GM18508 (cell line): ENCODE data around the gene SLC38A8.

Source experiments
- ATAC-seq: cut with Tn5 transposase; IDR thresholded peaks from one replicate; pipeline ENCODE4 v1.9.1; 2021; ENCODE audit warnings: moderate number of reproducible peaks; ENCODE audit not compliant: insufficient read depth, unreplicated experiment

The SLC38A8 gene

GRCh38 chr16:84003038-84003437 lies 39.6 kb downstream of the SLC38A8 start:
- no peak for ATAC-seq

GRCh38 chr16:84001726-84002125 lies 40.9 kb downstream of the SLC38A8 start:
- ATAC-seq: no peak

- no peak for ATAC-seq
These were observed 41.5 kb downstream of the SLC38A8 start for GRCh38 chr16:84000989-84001642.

- no peak for ATAC-seq
These were observed 44.5 kb downstream of the SLC38A8 start for GRCh38 chr16:83998091-83998490.

GRCh38 chr16:83996481-83997252 lies 45.9 kb downstream of the SLC38A8 start:
- ATAC-seq: no peak

- ATAC-seq: no peak
These were observed 46.8 kb downstream of the SLC38A8 start for GRCh38 chr16:83995754-83996153.

- ATAC-seq: no peak
These were observed 47.9 kb downstream of the SLC38A8 start for GRCh38 chr16:83994703-83995102.

- ATAC-seq: no peak
These were observed 48.5 kb downstream of the SLC38A8 start for GRCh38 chr16:83994087-83994486.

GRCh38 chr16:83992624-83993023 lies 50.0 kb downstream of the SLC38A8 start:
- ATAC-seq: no peak

GRCh38 chr16:83990492-83990891 lies 52.1 kb downstream of the SLC38A8 start:
- ATAC-seq: no peak

- no peak for ATAC-seq
These were observed 53.3 kb downstream of the SLC38A8 start for GRCh38 chr16:83989300-83989699.

- no peak for ATAC-seq
These were observed 59.1 kb downstream of the SLC38A8 start for GRCh38 chr16:83983491-83983890.

GRCh38 chr16:83981799-83982198 lies 60.8 kb downstream of the SLC38A8 start:
- ATAC-seq: no peak

- no peak for ATAC-seq
These were observed 61.8 kb downstream of the SLC38A8 start for GRCh38 chr16:83980794-83981193.

GRCh38 chr16:83979441-83979840 lies 63.2 kb downstream of the SLC38A8 start:
- no peak for ATAC-seq

- no peak for ATAC-seq
These were observed 64.1 kb downstream of the SLC38A8 start for GRCh38 chr16:83978401-83978904.

GRCh38 chr16:83977056-83977815 lies 65.4 kb downstream of the SLC38A8 start:
- no peak for ATAC-seq

GRCh38 chr16:83975590-83976260 lies 66.9 kb downstream of the SLC38A8 start:
- ATAC-seq: no peak

- no peak for ATAC-seq
These were observed 68.1 kb downstream of the SLC38A8 start for GRCh38 chr16:83974475-83974874.

GRCh38 chr16:83973581-83974385 lies 68.8 kb downstream of the SLC38A8 start:
- no peak for ATAC-seq
